HCT116 (cell line): ENCODE data around the gene CTNNB1. TPM values are rescaled to one million over a fixed set of nuclear protein-coding genes. Genes with fewer than 3 reads are reported as not detected.

Experiments
- ATAC-seq: fragments of 200-7000 bp; cut with Tn5 transposase; 2 replicates; pipeline ENCODE4 v1.9.1; 2020; ENCODE audit warnings: mild to moderate bottlenecking, moderate library complexity
- BruUV-seq: library from RNA; stranded (reverse); fragments of 400-500 nt; replicated peaks from 2 replicates; lab custom pipeline; 2021; lab: Mats Ljungman, UMichigan
- CTCF ChIA-PET: fragments of 300-600 bp; sonication (Branson Sonifier 250); formaldehyde crosslinking; loops from one replicate; lab custom pipeline; 2021; ENCODE audit warnings: antibody characterized with exemption; lab: Charles Lee
- POLR2A ChIA-PET: fragments of 300-600, 350-600 bp; sonication (Branson Sonifier 250); formaldehyde crosslinking; loops from one replicate; lab custom pipeline; 2021; ENCODE audit warnings: antibody characterized with exemption; lab: Charles Lee
- RAD21 ChIA-PET, 2 experiments: fragments of 300-600 bp; sonication (Branson Sonifier 250); formaldehyde crosslinking; loops; one replicate each; lab custom pipeline; 2023; ENCODE audit warnings: low total read pairs in 2 of 2; ENCODE audit not compliant: uncharacterized antibody in 2 of 2, unreplicated experiment in 2 of 2, low non-redundant PET in 1 of 2; lab: Charles Lee
- DNase-seq: peaks from one replicate; pipeline ENCODE4 v3.0.0-alpha.2; 2010; ENCODE audit warnings: low read depth, low spot score
- H2AFZ ChIP-seq: fragments of 200-600 bp; shearing (Covaris generic), sonication (generic); 2 replicates; pipeline ENCODE4 v1.6.1; 2017; ENCODE audit warnings: low read depth, mixed run types, mixed read lengths, antibody characterized with exemption, low read length; ENCODE audit not compliant: poor library complexity, severe bottlenecking
- H3K27ac ChIP-seq: 2 replicates; pipeline ENCODE4 v1.5.1; 2012; ENCODE audit warnings: low read depth, low read length
- H3K27me3 ChIP-seq: fragments of 200-600 bp; sonication (generic); 2 replicates; pipeline ENCODE4 v1.6.1; 2016; ENCODE audit warnings: mixed run types, low read length, mixed read lengths; ENCODE audit not compliant: insufficient read depth
- H3K36me3 ChIP-seq, 2 experiments: fragments of 200-500 bp in 1 of 2; fragments of 200-600 bp in 1 of 2; sonication (Bioruptor generic) in 1 of 2; sonication (generic) in 1 of 2; 2 replicates each; pipeline versions ENCODE4 v1.5.1 to v1.6.1; 2014 to 2016; ENCODE audit warnings: low read length in 2 of 2, inconsistent platforms in 1 of 2, mixed read lengths in 1 of 2, mixed run types in 1 of 2; ENCODE audit not compliant: insufficient read depth in 2 of 2, control insufficient read depth in 1 of 2
- H3K4me1 ChIP-seq, 2 experiments: fragments of 200-600 bp in 1 of 2; sonication (generic) in 1 of 2; 2 replicates each; pipeline versions ENCODE4 v1.5.1 to v1.6.1; 2012 to 2017; ENCODE audit warnings: low read length in 2 of 2, inconsistent platforms in 1 of 2, mild to moderate bottlenecking in 1 of 2, mixed read lengths in 1 of 2, mixed run types in 1 of 2, moderate library complexity in 1 of 2; ENCODE audit not compliant: insufficient read depth in 2 of 2, control insufficient read depth in 1 of 2
- H3K4me2 ChIP-seq: fragments of 200-600 bp; sonication (generic); 2 replicates; pipeline ENCODE4 v1.6.1; 2017; ENCODE audit warnings: mixed run types, low read length, mixed read lengths
- H3K4me3 ChIP-seq, 2 experiments: fragments of 200-600 bp in 1 of 2; sonication (generic) in 1 of 2; replicated peaks in 1 of 2; 2 replicates each; pipeline ENCODE4 v1.5.1; 2011 to 2016; ENCODE audit warnings: low read length in 2 of 2, control low read depth in 1 of 2, low read depth in 1 of 2, mild to moderate bottlenecking in 1 of 2, mixed read lengths in 1 of 2, mixed run types in 1 of 2
- H3K79me2 ChIP-seq: fragments of 200-600 bp; sonication (generic); 2 replicates; pipeline ENCODE4 v1.6.1; 2017; ENCODE audit warnings: mild to moderate bottlenecking, mixed run types, low read length, moderate library complexity, mixed read lengths; ENCODE audit not compliant: insufficient read depth
- H3K9ac ChIP-seq: fragments of 200-600 bp; sonication (generic); 2 replicates; pipeline ENCODE4 v1.6.1; 2016; ENCODE audit warnings: low read length, mixed read lengths
- H3K9me2 ChIP-seq: fragments of 200-600 bp; sonication (generic), shearing (Covaris generic); 2 replicates; pipeline ENCODE4 v1.6.1; 2017; ENCODE audit warnings: mixed run types, mild to moderate bottlenecking, moderate library complexity; ENCODE audit not compliant: insufficient read depth
- H3K9me3 ChIP-seq, 2 experiments: fragments of 200-500 bp in 1 of 2; fragments of 200-600 bp in 1 of 2; sonication (Bioruptor generic) in 1 of 2; sonication (generic) in 1 of 2; 2 replicates each; pipeline ENCODE4 v1.6.1; 2014 to 2017; ENCODE audit warnings: low read length in 2 of 2, mixed read lengths in 2 of 2, inconsistent platforms in 1 of 2, low read depth in 1 of 2, mild to moderate bottlenecking in 1 of 2, mixed run types in 1 of 2, moderate library complexity in 1 of 2; ENCODE audit not compliant: control insufficient read depth in 1 of 2, insufficient read depth in 1 of 2
- H4K20me1 ChIP-seq: fragments of 200-600 bp; sonication (generic), shearing (Covaris generic); 2 replicates; pipeline ENCODE4 v1.6.1; 2017; ENCODE audit warnings: mixed run types, mild to moderate bottlenecking, moderate library complexity; ENCODE audit not compliant: insufficient read depth
- CBX3 ChIP-seq: IDR thresholded peaks from 2 replicates; pipeline ENCODE4 v1.6.1; 2012; ENCODE audit warnings: low read depth
- CEBPB ChIP-seq: IDR thresholded peaks from 2 replicates; pipeline ENCODE4 v1.6.1; 2012; ENCODE audit warnings: low read depth
- CTCF ChIP-seq, 3 experiments: fragments of 200-600 bp in 1 of 3; sonication (generic) in 1 of 3; IDR thresholded peaks in 2 of 3; conservative IDR thresholded peaks in 1 of 3; 2 replicates each; pipeline ENCODE4 v1.5.1; 2012 to 2017; ENCODE audit warnings: low read depth in 2 of 3, low read length in 2 of 3, antibody characterized with exemption in 1 of 3, borderline replicate concordance in 1 of 3, control low read depth in 1 of 3, mild to moderate bottlenecking in 1 of 3, mixed read lengths in 1 of 3, mixed run types in 1 of 3, moderate library complexity in 1 of 3; ENCODE audit not compliant: insufficient read depth in 1 of 3
- EGR1 ChIP-seq: IDR thresholded peaks from 2 replicates; pipeline ENCODE4 v1.6.1; 2012; ENCODE audit warnings: low read depth
- ELF1 ChIP-seq: IDR thresholded peaks from 2 replicates; pipeline ENCODE4 v1.6.1; 2012; ENCODE audit warnings: low read depth, borderline replicate concordance
- EZH2 ChIP-seq: fragments of 200-600 bp; sonication (generic); IDR thresholded peaks from 2 replicates; pipeline ENCODE4 v1.6.1; 2017; ENCODE audit warnings: antibody characterized with exemption, mixed run types
- EZH2phosphoT487 ChIP-seq: fragments of 200-600 bp; IDR thresholded peaks from 2 replicates; pipeline ENCODE4 v1.6.1; 2018; ENCODE audit warnings: antibody characterized with exemption, borderline replicate concordance
- FOSL1 ChIP-seq: IDR thresholded peaks from 2 replicates; pipeline ENCODE4 v1.6.1; 2012; ENCODE audit warnings: low read depth
- JUND ChIP-seq: IDR thresholded peaks from 2 replicates; pipeline ENCODE4 v1.6.1; 2012
- POLR2A ChIP-seq: IDR thresholded peaks from 2 replicates; pipeline ENCODE4 v1.7.0; 2011; ENCODE audit warnings: borderline replicate concordance; ENCODE audit not compliant: insufficient read depth, insufficient read length; ENCODE audit errors: extremely low read depth
- POLR2AphosphoS5 ChIP-seq: IDR thresholded peaks from 2 replicates; pipeline ENCODE4 v1.6.1; 2011; ENCODE audit warnings: mild to moderate bottlenecking, low read depth, low read length, moderate library complexity
- RAD21 ChIP-seq: IDR thresholded peaks from 2 replicates; pipeline ENCODE4 v1.6.1; 2012; ENCODE audit warnings: low read depth, mild to moderate bottlenecking
- SIN3A ChIP-seq: IDR thresholded peaks from 2 replicates; pipeline ENCODE4 v1.6.1; 2012; ENCODE audit warnings: low read depth
- SP1 ChIP-seq: IDR thresholded peaks from 2 replicates; pipeline ENCODE4 v1.6.1; 2012; ENCODE audit warnings: low read depth
- SRF ChIP-seq: IDR thresholded peaks from 2 replicates; pipeline ENCODE4 v1.6.1; 2012; ENCODE audit warnings: low read depth
- YY1 ChIP-seq: IDR thresholded peaks from 2 replicates; pipeline ENCODE4 v1.6.1; 2011; ENCODE audit warnings: low read length, low read depth, moderate library complexity, mild to moderate bottlenecking; ENCODE audit not compliant: insufficient replicate concordance; ENCODE audit errors: extremely low read depth
- ZFX ChIP-seq: fragments of 450-650 bp; IDR thresholded peaks from 2 replicates; pipeline ENCODE4 v1.6.1; 2017
- ZNF274 ChIP-seq: fragments of 200-500 bp; sonication (Bioruptor generic); IDR thresholded peaks from 2 replicates; pipeline ENCODE4 v1.6.1; 2014; ENCODE audit warnings: mild to moderate bottlenecking, low read depth, low read length, inconsistent platforms
- intact Hi-C: fragments of 100-400 bp; cut with micrococcal nuclease; formaldehyde crosslinking; loops from 2 replicates; pipeline ENCODE4 v1.10.0; 2022
- total RNA-seq: library from RNA; stranded (reverse); gene quantifications from one replicate; pipeline ENCODE4 v1.2.1, GENCODE V29; 2021; ENCODE audit not compliant: unreplicated experiment
- TF ChIP-seq, protein P1 (sequence below): IDR thresholded peaks from 2 replicates; pipeline ENCODE4 v1.6.1; 2012
- TF ChIP-seq, protein P2 (sequence below): IDR thresholded peaks from 2 replicates; pipeline ENCODE4 v1.6.1; 2012

Gene CTNNB1
- total RNA-seq, 1 experiment from 2014 or later, result 265 TPM

GRCh38 chr3:41248525-41248924 lies 49.2 kb downstream of the CTNNB1 start:
- POLR2A ChIA-PET, result no interaction called here

More at GRCh38 chr3:41248525-41248924, 49.2 kb downstream of the CTNNB1 start:
- Histone ChIP-seq H3K9me2 (no peaks in the 10 kb centered on the region), H2AFZ (no peak overlapping the region), H3K9ac (no peak overlapping the region), H3K4me3 (no peak overlapping the region), H3K4me2 (no peak overlapping the region), H3K9me3 (no peaks in the 10 kb centered on the region), H4K20me1 (no peaks in the 10 kb centered on the region), H3K79me2 (no peaks in the 10 kb centered on the region), H3K27ac (no peak overlapping the region), H3K4me1 (peaks cover 0 to 4% of the 10 kb centered on the region in 2 experiments; a peak in 1 of 4 replicates), H3K27me3 (no peaks in the 10 kb centered on the region), H3K36me3 (no peaks in the 10 kb centered on the region; a peak in 1 of 4 replicates)
- intact Hi-C loops, result no loop called here
- ChIA-PET RAD21 (no interaction called here), CTCF (no interaction called here)
- no TSS peak for BruUV-seq
- ATAC-seq (no peak), DNase-seq (no peak)
- TF ChIP-seq EGR1, result no peak
- TF ChIP-seq, protein P1, sequence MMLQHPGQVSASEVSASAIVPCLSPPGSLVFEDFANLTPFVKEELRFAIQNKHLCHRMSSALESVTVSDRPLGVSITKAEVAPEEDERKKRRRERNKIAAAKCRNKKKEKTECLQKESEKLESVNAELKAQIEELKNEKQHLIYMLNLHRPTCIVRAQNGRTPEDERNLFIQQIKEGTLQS, result no peak
- TF ChIP-seq EZH2phosphoT487, result no peak
- TF ChIP-seq POLR2A, result no peak
- TF ChIP-seq CTCF (IDR thresholded peaks at IDR 0.05 in 2 of 3, conservative IDR thresholded peaks at IDR 0.05 in 1 of 3; ENCODE audit: borderline replicate concordance in 1 of 3, insufficient read depth in 1 of 3, low read depth in 2 of 3, low read length in 2 of 3), result no peak
- no peak for TF ChIP-seq EZH2
- no peak for TF ChIP-seq RAD21
- TF ChIP-seq JUND, result no peak
- no peak for TF ChIP-seq ZNF274
- TF ChIP-seq SIN3A, result no peak
- no peak for TF ChIP-seq SP1
- no peak for TF ChIP-seq SRF
- no peak for TF ChIP-seq FOSL1
- no peak for TF ChIP-seq CEBPB
- TF ChIP-seq ELF1, result no peak
- no peak for TF ChIP-seq YY1
- TF ChIP-seq ZFX, result no peak
- TF ChIP-seq CBX3, result no peak
- no peak for TF ChIP-seq POLR2AphosphoS5
- TF ChIP-seq, protein P2, sequence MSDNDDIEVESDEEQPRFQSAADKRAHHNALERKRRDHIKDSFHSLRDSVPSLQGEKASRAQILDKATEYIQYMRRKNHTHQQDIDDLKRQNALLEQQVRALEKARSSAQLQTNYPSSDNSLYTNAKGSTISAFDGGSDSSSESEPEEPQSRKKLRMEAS, result no peak
